Endothelial cell of umbilical vein (primary cell): ENCODE data around the gene RAB1B. TPM values are rescaled to one million over a fixed set of nuclear protein-coding genes. Genes with fewer than 3 reads are reported as not detected.

Experiments used
- BruUV-seq: library from RNA; stranded (reverse); fragments of 400-500 nt; replicated peaks from 2 replicates; lab custom pipeline; 2021; lab: Mats Ljungman, UMichigan
- CTCF ChIA-PET: fragments of 300-600, 350-600 bp; sonication (Branson Sonifier 250); formaldehyde crosslinking; loops from one replicate; lab custom pipeline; 2021; ENCODE audit warnings: antibody characterized with exemption, inconsistent platforms; lab: Charles Lee
- POLR2A ChIA-PET: fragments of 300-600, 350-600 bp; sonication (Branson Sonifier 250); formaldehyde crosslinking; loops from one replicate; lab custom pipeline; 2021; ENCODE audit warnings: antibody characterized with exemption, inconsistent platforms; lab: Charles Lee
- DNase-seq: peaks from one replicate; pipeline ENCODE4 v3.0.0-alpha.2; 2011; ENCODE audit warnings: low read depth, low spot score
- FAIRE-seq: peaks from 2 replicates; lab custom pipeline; 2011; peaks lifted over from hg19 to GRCh38; lab: Jason Lieb, UNC
- H2AFZ ChIP-seq: 2 replicates; pipeline ENCODE4 v1.6.0; 2012; ENCODE audit warnings: low read depth, low read length, control low read depth, inconsistent platforms
- H3K27ac ChIP-seq: 2 replicates; pipeline ENCODE4 v1.5.1; 2011; ENCODE audit warnings: low read depth, mild to moderate bottlenecking, control low read depth, low read length, moderate library complexity; ENCODE audit not compliant: insufficient read depth
- H3K27me3 ChIP-seq, 2 experiments: 2 replicates each; pipeline versions ENCODE4 v1.6.0 to v1.6.1; 2011; ENCODE audit warnings: low read length in 2 of 2, mixed read lengths in 1 of 2; ENCODE audit not compliant: control insufficient read depth in 2 of 2, insufficient read depth in 2 of 2
- H3K36me3 ChIP-seq, 2 experiments: 2 replicates in 1 of 2; 3 replicates in 1 of 2; pipeline ENCODE4 v1.5.1; 2011; ENCODE audit warnings: low read length in 2 of 2, mild to moderate bottlenecking in 1 of 2, moderate library complexity in 1 of 2; ENCODE audit not compliant: control insufficient read depth in 2 of 2, insufficient read depth in 2 of 2; ENCODE audit errors: extremely low read depth in 1 of 2
- H3K4me1 ChIP-seq: 3 replicates; pipeline ENCODE4 v1.5.1; 2011; ENCODE audit warnings: mild to moderate bottlenecking, low read length; ENCODE audit not compliant: control insufficient read depth, insufficient read depth; ENCODE audit errors: extremely low read depth
- H3K4me2 ChIP-seq: 2 replicates; pipeline ENCODE4 v1.6.1; 2011; ENCODE audit warnings: low read length, control low read depth, mixed read lengths; ENCODE audit not compliant: insufficient read depth
- H3K4me3 ChIP-seq, 3 experiments: fragments of 200-600 bp in 1 of 3; sonication (generic), shearing (Covaris generic) in 1 of 3; replicated peaks in 1 of 3; 2 replicates each; pipeline ENCODE4 v1.5.1; 2011 to 2016; ENCODE audit warnings: control low read depth in 3 of 3, low read length in 3 of 3, mild to moderate bottlenecking in 2 of 3, inconsistent platforms in 1 of 3, low read depth in 1 of 3, moderate library complexity in 1 of 3; ENCODE audit not compliant: insufficient read depth in 1 of 3
- H3K79me2 ChIP-seq: 2 replicates; pipeline ENCODE4 v1.6.0; 2012; ENCODE audit warnings: low read length, inconsistent platforms; ENCODE audit not compliant: control insufficient read depth, insufficient read depth
- H3K9ac ChIP-seq: replicated peaks from 2 replicates; pipeline ENCODE3; 2011; ENCODE audit warnings: low read length, control low read depth; ENCODE audit not compliant: insufficient read depth; ENCODE audit errors: extremely low read depth
- H3K9me1 ChIP-seq: replicated peaks from 3 replicates; pipeline ENCODE4 v1.6.0; 2011; ENCODE audit warnings: mild to moderate bottlenecking, low read length; ENCODE audit not compliant: control insufficient read depth, insufficient read depth; ENCODE audit errors: extremely low read depth
- H3K9me3 ChIP-seq: replicated peaks from 2 replicates; pipeline ENCODE4 v1.5.1; 2012; ENCODE audit warnings: low read length, inconsistent platforms; ENCODE audit not compliant: control insufficient read depth, insufficient read depth
- H4K20me1 ChIP-seq: replicated peaks from 2 replicates; pipeline ENCODE3; 2011; ENCODE audit warnings: mild to moderate bottlenecking, low read length; ENCODE audit not compliant: control insufficient read depth, insufficient read depth; ENCODE audit errors: extremely low read depth
- EZH2 ChIP-seq: IDR thresholded peaks from 2 replicates; pipeline ENCODE4 v1.6.1; 2012; ENCODE audit warnings: borderline replicate concordance, low read depth, mild to moderate bottlenecking, moderate library complexity, low read length, inconsistent platforms; ENCODE audit not compliant: severe bottlenecking
- FOS ChIP-seq: IDR thresholded peaks from 2 replicates; pipeline ENCODE4 v1.6.1; 2011; ENCODE audit warnings: mild to moderate bottlenecking, low read length, moderate library complexity, borderline replicate concordance; ENCODE audit not compliant: insufficient read depth
- GATA2 ChIP-seq: IDR thresholded peaks from 2 replicates; pipeline ENCODE4 v1.7.0; 2011; ENCODE audit warnings: low read depth, mild to moderate bottlenecking, moderate library complexity, mixed read lengths, low read length; ENCODE audit not compliant: insufficient read length, insufficient read depth
- JUN ChIP-seq: IDR thresholded peaks from 2 replicates; pipeline ENCODE4 v1.6.1; 2011; ENCODE audit warnings: borderline replicate concordance, low read depth; ENCODE audit not compliant: insufficient read length, insufficient read depth
- MAX ChIP-seq: IDR thresholded peaks from 2 replicates; pipeline ENCODE4 v1.6.1; 2011; ENCODE audit not compliant: insufficient read depth, insufficient read length
- MYC ChIP-seq: IDR thresholded peaks from one replicate; pipeline ENCODE4 v1.6.1; 2011; ENCODE audit warnings: mild to moderate bottlenecking, low read depth, low read length
- POLR2A ChIP-seq: IDR thresholded peaks from 2 replicates; pipeline ENCODE4 v1.6.1; 2012; ENCODE audit warnings: low read depth, mild to moderate bottlenecking, control low read depth, low read length
- POLR2AphosphoS5 ChIP-seq: IDR thresholded peaks from 2 replicates; pipeline ENCODE4 v1.6.1; 2012; ENCODE audit warnings: low read depth, mild to moderate bottlenecking, control low read depth, low read length, moderate library complexity; ENCODE audit not compliant: insufficient read depth
- dilution Hi-C: fragments of 300-500 bp; cut with MboI; formaldehyde crosslinking; loops from one replicate; pipeline ENCODE4 v1.15.0; 2019; ENCODE audit warnings: low sequenced_read_pairs; ENCODE audit not compliant: extremely low pct_ligation_motif_present
- intact Hi-C: fragments of 100-400 bp; cut with micrococcal nuclease; formaldehyde crosslinking; loops from one replicate; pipeline ENCODE4 v1.10.0; 2022
- polyA plus RNA-seq, 4 experiments: library from polyadenylated mRNA; depleted of rRNA in 3 of 4; stranded (reverse) in 3 of 4; unstranded in 1 of 4; fragments of >200 nt; gene quantifications; 2 replicates each; pipeline versions ENCODE4 v1.2.1 to v1.2.3, GENCODE V29; 2011 to 2012; ENCODE audit warnings: missing spikeins in 1 of 4
- total RNA-seq: library from RNA; stranded (reverse); gene quantifications from 2 replicates; pipeline ENCODE4 v1.2.3, GENCODE V29; 2021
- TF ChIP-seq, protein P1 (sequence below), 2 donors: IDR thresholded peaks; 1 replicate in 1 of 2; 2 replicates in 1 of 2; pipeline ENCODE4 v1.5.1; 2011; ENCODE audit warnings: low read length in 2 of 2, mild to moderate bottlenecking in 2 of 2, moderate library complexity in 2 of 2, control low read depth in 1 of 2, inconsistent platforms in 1 of 2, low read depth in 1 of 2; ENCODE audit not compliant: insufficient read depth in 1 of 2; ENCODE audit errors: extremely low read depth in 1 of 2

Gene RAB1B
- total and polyA plus RNA-seq, 2 donors (not counting 3 experiments of a cell fraction or from before 2014, with no cell fraction given) = 171 to 383 TPM

GRCh38 chr11:66259225-66259624 is 9.2 kb upstream of the RAB1B start:
- no peak overlapping the region for H3K4me2 ChIP-seq
- FAIRE-seq = no peak
- H3K9ac ChIP-seq = no peak overlapping the region
- CTCF ChIA-PET = interaction anchor here (0.8 to 1.4 kb wide), 2 partner anchors 22 to 52 kb away, joined by 3 read pairs; no protein-coding TSS in a partner anchor
- H3K27me3 ChIP-seq = peaks cover 0 to 4% of the 10 kb centered on the region in 2 experiments
- H3K79me2 ChIP-seq = peaks cover 4% of the 10 kb centered on the region
- no peak overlapping the region for H3K4me3 ChIP-seq
- no peaks in the 10 kb centered on the region for H4K20me1 ChIP-seq
- intact Hi-C loops (no loop called here), dilution Hi-C loops (no loop called here)
- no peak overlapping the region for H3K27ac ChIP-seq
- H3K9me3 ChIP-seq = no peaks in the 10 kb centered on the region
- TF ChIP-seq EZH2 (no peak), POLR2AphosphoS5 (no peak), MAX (no peak), FOS (no peak), MYC (no peak), POLR2A (no peak), GATA2 (no peak), JUN (no peak)
- TF ChIP-seq, protein P1, sequence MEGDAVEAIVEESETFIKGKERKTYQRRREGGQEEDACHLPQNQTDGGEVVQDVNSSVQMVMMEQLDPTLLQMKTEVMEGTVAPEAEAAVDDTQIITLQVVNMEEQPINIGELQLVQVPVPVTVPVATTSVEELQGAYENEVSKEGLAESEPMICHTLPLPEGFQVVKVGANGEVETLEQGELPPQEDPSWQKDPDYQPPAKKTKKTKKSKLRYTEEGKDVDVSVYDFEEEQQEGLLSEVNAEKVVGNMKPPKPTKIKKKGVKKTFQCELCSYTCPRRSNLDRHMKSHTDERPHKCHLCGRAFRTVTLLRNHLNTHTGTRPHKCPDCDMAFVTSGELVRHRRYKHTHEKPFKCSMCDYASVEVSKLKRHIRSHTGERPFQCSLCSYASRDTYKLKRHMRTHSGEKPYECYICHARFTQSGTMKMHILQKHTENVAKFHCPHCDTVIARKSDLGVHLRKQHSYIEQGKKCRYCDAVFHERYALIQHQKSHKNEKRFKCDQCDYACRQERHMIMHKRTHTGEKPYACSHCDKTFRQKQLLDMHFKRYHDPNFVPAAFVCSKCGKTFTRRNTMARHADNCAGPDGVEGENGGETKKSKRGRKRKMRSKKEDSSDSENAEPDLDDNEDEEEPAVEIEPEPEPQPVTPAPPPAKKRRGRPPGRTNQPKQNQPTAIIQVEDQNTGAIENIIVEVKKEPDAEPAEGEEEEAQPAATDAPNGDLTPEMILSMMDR (IDR thresholded peaks at IDR 0.05; ENCODE audit: extremely low read depth in 1 of 2, insufficient read depth in 1 of 2, low read depth in 1 of 2, low read length in 2 of 2) = no peak
- POLR2A ChIA-PET = no interaction called here
- H3K9me1 ChIP-seq = no peaks in the 10 kb centered on the region
- no TSS peak for BruUV-seq
- H3K4me1 ChIP-seq = peaks cover 13% of the 10 kb centered on the region
- no peak for DNase-seq
- H2AFZ ChIP-seq = no peak overlapping the region
- H3K36me3 ChIP-seq = peaks cover 0 to 35% of the 10 kb centered on the region in 2 experiments
